Heart left ventricle (tissue), 16 donors: ENCODE measurements around the gene MGST2. TPM values are rescaled to one million over a fixed set of nuclear protein-coding genes. Genes with fewer than 3 reads are reported as not detected.

Experiments
- ATAC-seq, 4 donors: fragments of 200-7000 bp; cut with Tn5 transposase; one replicate each; pipeline ENCODE4 v1.9.1; 2020 to 2022; ENCODE audit warnings: moderate library complexity in 4 of 4, mild to moderate bottlenecking in 3 of 4, moderate number of reproducible peaks in 1 of 4
- DNase-seq, 5 donors: peaks; one replicate each; pipeline ENCODE4 v3.0.0-alpha.2; 2020
- H3K27ac ChIP-seq, 12 donors: fragments of 200-600 bp; sonication (generic) in 4 of 12; one replicate each; pipeline versions ENCODE4 v1.5.0 to v1.8.0; 2016 to 2022; ENCODE audit warnings: mild to moderate bottlenecking in 2 of 12
- H3K27me3 ChIP-seq, 9 donors: fragments of 200-600 bp; sonication (generic) in 2 of 9; one replicate each; pipeline versions ENCODE4 v1.5.1 to v1.8.0; 2016 to 2022; ENCODE audit warnings: mild to moderate bottlenecking in 3 of 9
- H3K36me3 ChIP-seq, 9 donors: fragments of 200-600 bp; sonication (generic) in 2 of 9; one replicate each; pipeline versions ENCODE4 v1.5.0 to v1.8.0; 2018 to 2022; ENCODE audit warnings: mild to moderate bottlenecking in 2 of 9
- H3K4me1 ChIP-seq, 12 donors: fragments of 200-600 bp; sonication (generic) in 4 of 12; one replicate each; pipeline versions ENCODE4 v1.5.0 to v1.8.0; 2016 to 2022; ENCODE audit warnings: mild to moderate bottlenecking in 3 of 12
- H3K4me3 ChIP-seq, 12 donors: fragments of 200-600 bp; sonication (generic) in 4 of 12; one replicate each; pipeline versions ENCODE4 v1.5.0 to v1.8.0; 2017 to 2022; ENCODE audit warnings: mild to moderate bottlenecking in 9 of 12, moderate library complexity in 4 of 12
- H3K9me3 ChIP-seq, 12 donors: fragments of 200-600 bp; sonication (generic) in 4 of 12; one replicate each; pipeline versions ENCODE4 v1.5.0 to v1.8.0; 2016 to 2022; ENCODE audit warnings: mild to moderate bottlenecking in 1 of 12
- POLR2A ChIP-seq, 2 donors: fragments of 450-650 bp; IDR thresholded peaks; one replicate each; pipeline ENCODE4 v1.6.1; 2017; ENCODE audit warnings: antibody characterized with exemption in 2 of 2, mild to moderate bottlenecking in 2 of 2, moderate library complexity in 2 of 2
- WGBS, 4 donors: extraction: QIAGEN DNeasy Blood & Tissue Kit in 2 of 4; methylation state at CpG; one replicate each; pipeline versions ENCODE4 v1.1.5 to v1.1.7; 2013 to 2018; 5-methylcytosine and 5-hydroxymethylcytosine counted together
- intact Hi-C, 10 donors: fragments of 100-400 bp; cut with DNase I; formaldehyde crosslinking; loops; one replicate each; pipeline versions ENCODE4 v1.11.1 to v1.14.2; 2022
- polyA plus RNA-seq, 2 donors: library from polyadenylated mRNA; stranded (reverse); fragments of 200-250 nt; gene quantifications; one replicate each; pipeline ENCODE4 v1.2.3, GENCODE V29; 2013
- total RNA-seq, 9 donors: library from RNA; depleted of rRNA in 2 of 9; stranded (reverse); fragments of >200 nt in 2 of 9; fragmentation: NEBNext Ultra II Directional in 3 of 9; extraction: Animal tissue kit (Norgen Biotek cat#: 25700) in 3 of 9; gene quantifications; one replicate each; pipeline versions ENCODE4 v1.1.0 to v1.2.4, GENCODE V29; 2016 to 2023
- TF ChIP-seq, protein P1 (sequence below), 12 donors: fragments of 200-600 bp; sonication (generic) in 4 of 12; IDR thresholded peaks; one replicate each; pipeline versions ENCODE4 v1.5.0 to v1.8.0; 2018 to 2022; ENCODE audit warnings: antibody characterized with exemption in 12 of 12, mild to moderate bottlenecking in 5 of 12
- donor health status: ischemic (EF 13 %, LVEDD 7.1; RV severe dilation, severe dysfunction).
- donor health status: healthy with polysubstance abuse.
- donor health status: DM: no; HTN: yes; CAD: no.
- donor health status: DM: no; HTN: no; CAD: no.
- donor health status: ischemic (EF 25% LVEDD 6.9; RV normal size, moderate dysfunction).
- donor health status: ischemic (EF 25% LVEDD 5.7; RV mildly dilated, moderate dysfunction).
- donor health status: healthy.
- donor health status: DM: yes; HTN: yes; CAD: no.
- donor health status: ischemic (EF 35%, LVEDD 5.7; RV mildly dilated, moderate dysfunction).
- donor health status: nonischemic (EF 11% LVEDD 7.7; RV severe dilation, severe dysfunction).
- donor health status: DM: yes; HTN: yes; CAD: no.
- donor health status: PGD.
- donor health status: ischemic (EF 29% LVEDD 5.4; RV normal size, mild dysfunction).
- donor health status: nonischemic (EF 23%, LVEDD 6.1; RV moderate dilation, normal function).

MGST2 gene
- total and polyA plus RNA-seq, 11 donors: 86.6 to 209 (median 105) TPM

DNA sequence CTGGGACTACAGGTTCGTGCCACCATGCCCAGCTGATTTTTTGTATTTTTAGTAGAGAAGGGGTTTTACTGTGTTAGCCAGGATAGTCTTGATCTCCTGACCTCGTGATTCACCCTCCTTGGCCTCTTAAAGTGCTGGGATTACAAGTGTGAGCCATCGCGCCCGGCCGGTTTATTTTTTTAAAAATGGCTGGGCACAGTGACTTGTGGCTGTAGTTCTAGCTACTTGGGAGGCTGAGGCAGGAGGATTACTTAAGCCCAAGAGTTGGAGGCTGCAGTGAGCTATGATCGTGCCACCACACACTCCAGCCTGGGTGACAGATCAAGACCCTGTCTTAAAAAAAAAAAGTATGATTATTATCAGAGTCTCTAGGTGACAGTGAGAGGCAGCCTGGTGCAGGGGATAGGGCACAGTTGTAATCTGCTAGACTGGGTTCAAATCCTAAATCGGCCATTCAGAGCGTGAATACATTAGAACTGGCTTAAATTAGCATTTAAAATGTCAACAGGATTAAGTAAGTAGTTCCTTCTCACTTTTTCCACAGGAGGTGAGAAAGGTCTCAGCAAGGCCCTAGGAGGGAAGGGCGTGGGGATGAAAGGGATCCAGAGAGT is 435 bp upstream of the MGST2 start:
- Histone ChIP-seq H3K4me1 (peaks cover 3 to 61% (median 29%) of the 10 kb centered on the region in 12 donors), H3K9me3 (no peaks in the 10 kb centered on the region), H3K27me3 (no peaks in the 10 kb centered on the region), H3K4me3 (peak overlapping the region; percentile 49 to 79 (median 58)), H3K36me3 (no peaks in the 10 kb centered on the region), H3K27ac (peak overlapping the region; percentile 76 to 95 (median 93))
- 69 to 75% (median 71%) methylated on average over 10 of the region's 10 CpGs for WGBS, 4 donors
- no peak for TF ChIP-seq POLR2A (IDR thresholded peaks at IDR 0.05)
- TF ChIP-seq, protein P1, sequence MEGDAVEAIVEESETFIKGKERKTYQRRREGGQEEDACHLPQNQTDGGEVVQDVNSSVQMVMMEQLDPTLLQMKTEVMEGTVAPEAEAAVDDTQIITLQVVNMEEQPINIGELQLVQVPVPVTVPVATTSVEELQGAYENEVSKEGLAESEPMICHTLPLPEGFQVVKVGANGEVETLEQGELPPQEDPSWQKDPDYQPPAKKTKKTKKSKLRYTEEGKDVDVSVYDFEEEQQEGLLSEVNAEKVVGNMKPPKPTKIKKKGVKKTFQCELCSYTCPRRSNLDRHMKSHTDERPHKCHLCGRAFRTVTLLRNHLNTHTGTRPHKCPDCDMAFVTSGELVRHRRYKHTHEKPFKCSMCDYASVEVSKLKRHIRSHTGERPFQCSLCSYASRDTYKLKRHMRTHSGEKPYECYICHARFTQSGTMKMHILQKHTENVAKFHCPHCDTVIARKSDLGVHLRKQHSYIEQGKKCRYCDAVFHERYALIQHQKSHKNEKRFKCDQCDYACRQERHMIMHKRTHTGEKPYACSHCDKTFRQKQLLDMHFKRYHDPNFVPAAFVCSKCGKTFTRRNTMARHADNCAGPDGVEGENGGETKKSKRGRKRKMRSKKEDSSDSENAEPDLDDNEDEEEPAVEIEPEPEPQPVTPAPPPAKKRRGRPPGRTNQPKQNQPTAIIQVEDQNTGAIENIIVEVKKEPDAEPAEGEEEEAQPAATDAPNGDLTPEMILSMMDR (IDR thresholded peaks at IDR 0.05): no peak
- ATAC-seq (no peak), DNase-seq (no peak)
- intact Hi-C loops: loop anchor here in 5 of 10 donors (5.0 to 10.0 kb wide), 5 partner anchors 62 to 590 kb away; partner anchors contain the start of gene MAML3 (in 3 of the 5)

DNA sequence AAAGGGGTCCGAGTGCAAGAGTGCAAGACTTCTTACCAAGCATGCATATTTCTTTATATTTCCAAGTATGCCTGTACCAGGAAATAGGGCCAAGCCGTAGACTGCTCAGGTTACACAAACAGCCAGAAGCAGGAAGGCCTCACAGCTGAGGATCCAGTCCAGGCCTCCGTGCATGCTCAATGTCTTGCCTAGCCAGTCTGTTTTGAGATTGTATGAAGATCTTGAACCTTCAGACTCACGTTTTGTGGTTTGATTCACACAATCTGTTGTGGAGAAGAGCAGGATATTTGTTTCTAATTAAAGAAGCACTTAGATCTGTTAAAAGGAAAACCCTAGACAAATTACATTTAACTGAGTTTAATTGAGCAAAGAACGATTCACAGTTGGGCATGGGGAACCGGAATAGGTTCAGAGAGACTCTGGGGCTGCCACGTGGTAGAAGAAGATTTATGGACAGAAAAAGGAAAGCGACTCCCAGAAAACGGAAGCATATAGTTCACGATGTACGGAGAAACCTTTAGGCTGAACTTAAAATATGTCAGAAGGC is 1.2 kb downstream of the MGST2 start:
- WGBS, 4 donors: 34 to 38% (median 36%) methylated on average over 11 of the region's 11 CpGs
- TF ChIP-seq, protein P1 (IDR thresholded peaks at IDR 0.05): no peak
- no peak for TF ChIP-seq POLR2A (IDR thresholded peaks at IDR 0.05)
- Histone ChIP-seq H3K36me3 (peaks cover 0 to 5% (median 0%) of the 10 kb centered on the region in 9 donors), H3K4me1 (peaks cover 3 to 58% (median 25%) of the 10 kb centered on the region in 12 donors), H3K4me3 (peak overlapping the region; percentile 49 to 79 (median 58)), H3K27ac (peak overlapping the region; percentile 76 to 95 (median 93)), H3K27me3 (no peaks in the 10 kb centered on the region), H3K9me3 (no peaks in the 10 kb centered on the region)
- peak; percentile 37 to 66 (median 48) for ATAC-seq
- peak in 3 of 5 donors; percentile 35 to 48 (median 45) for DNase-seq
- intact Hi-C loops: loop anchor here in 5 of 10 donors (5.0 to 10.0 kb wide), 5 partner anchors 60 to 588 kb away; partner anchors contain the start of gene MAML3 (in 3 of the 5)

DNA sequence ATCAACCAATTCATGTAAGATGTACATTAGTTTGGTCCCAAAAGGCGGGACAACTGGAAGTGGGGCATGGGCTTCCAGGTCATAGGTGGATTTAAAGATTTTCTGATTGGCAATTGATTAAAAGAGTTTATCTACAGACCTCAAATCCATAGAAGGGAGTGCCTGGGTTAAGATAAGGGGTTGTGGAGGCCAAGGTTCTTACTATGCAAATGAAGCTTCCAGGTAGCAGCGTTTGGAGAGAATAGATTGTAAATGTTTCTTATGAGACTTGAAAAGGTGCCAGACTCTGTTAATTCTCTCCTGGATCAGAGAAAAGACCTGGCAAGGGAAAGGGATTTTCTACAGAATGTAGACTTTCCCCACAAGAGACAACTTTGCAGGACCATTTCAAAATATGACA is 2.4 kb downstream of the MGST2 start:
- Histone ChIP-seq H3K9me3 (no peaks in the 10 kb centered on the region), H3K27me3 (no peaks in the 10 kb centered on the region), H3K36me3 (peaks cover 0 to 14% (median 0%) of the 10 kb centered on the region in 9 donors), H3K27ac (no peak overlapping the region), H3K4me3 (peak overlapping the region in 1 of 12 donors; percentile 66), H3K4me1 (peaks cover 3 to 60% (median 25%) of the 10 kb centered on the region in 12 donors)
- ATAC-seq: no peak
- intact Hi-C loops: loop anchor here in 5 of 10 donors (5.0 to 10.0 kb wide), 5 partner anchors 59 to 587 kb away; partner anchors contain the start of gene MAML3 (in 3 of the 5)
- no peak for DNase-seq
- 59 to 69% (median 63%) methylated on average over 2 of the region's 2 CpGs for WGBS, 4 donors
- TF ChIP-seq, protein P1 (IDR thresholded peaks at IDR 0.05): no peak
- no peak for TF ChIP-seq POLR2A (IDR thresholded peaks at IDR 0.05)

DNA sequence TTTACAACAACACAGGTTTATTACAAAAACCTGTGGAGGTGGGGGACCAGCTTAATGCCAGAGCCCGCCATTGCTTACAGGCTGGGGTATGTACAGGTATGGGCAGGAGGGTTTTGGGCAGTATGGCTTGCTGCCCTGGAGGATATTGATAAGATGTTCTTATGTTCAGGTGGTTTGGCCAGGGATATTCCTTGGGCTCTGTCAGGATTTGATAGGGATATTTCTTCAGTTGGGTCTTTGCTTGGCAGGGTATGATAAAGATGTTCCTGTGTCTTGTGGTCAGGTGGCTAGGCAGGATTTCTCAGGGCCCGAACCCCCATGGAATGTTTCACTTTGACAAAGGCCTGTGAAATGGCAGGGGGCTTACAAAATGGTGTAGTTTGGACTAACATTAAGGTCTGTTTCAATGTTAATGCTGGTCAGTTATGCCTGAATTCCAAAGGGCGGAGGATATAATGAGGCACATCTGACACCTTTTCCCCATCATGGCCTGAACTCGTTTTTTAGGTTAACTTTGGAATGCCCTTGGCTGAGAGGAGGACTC is 3.1 kb downstream of the MGST2 start:
- peaks cover 3 to 60% (median 25%) of the 10 kb centered on the region in 12 donors for H3K4me1 ChIP-seq
- TF ChIP-seq, protein P1 (IDR thresholded peaks at IDR 0.05): no peak
- TF ChIP-seq POLR2A (IDR thresholded peaks at IDR 0.05): no peak
- WGBS, 4 donors: 83 to 86% (median 85%) methylated on average over 4 of the region's 4 CpGs
- no peaks in the 10 kb centered on the region for H3K9me3 ChIP-seq
- no peak for DNase-seq
- ATAC-seq: no peak
- intact Hi-C loops: loop anchor here in 5 of 10 donors (5.0 to 10.0 kb wide), 5 partner anchors 59 to 586 kb away; partner anchors contain the start of gene MAML3 (in 3 of the 5)
- no peak overlapping the region for H3K27ac ChIP-seq
- H3K27me3 ChIP-seq: no peaks in the 10 kb centered on the region
- no peak overlapping the region for H3K4me3 ChIP-seq
- peaks cover 0 to 21% (median 4%) of the 10 kb centered on the region in 9 donors for H3K36me3 ChIP-seq
